Measurements from ENCODE around the gene PSMA8. TPM values are rescaled to one million over a fixed set of nuclear protein-coding genes. Genes with fewer than 3 reads are reported as not detected.

Gene PSMA8
- total and polyA plus RNA-seq, 9 donors = 0.12 to 0.25 (median 0.16) TPM; not detected in 5

DNA sequence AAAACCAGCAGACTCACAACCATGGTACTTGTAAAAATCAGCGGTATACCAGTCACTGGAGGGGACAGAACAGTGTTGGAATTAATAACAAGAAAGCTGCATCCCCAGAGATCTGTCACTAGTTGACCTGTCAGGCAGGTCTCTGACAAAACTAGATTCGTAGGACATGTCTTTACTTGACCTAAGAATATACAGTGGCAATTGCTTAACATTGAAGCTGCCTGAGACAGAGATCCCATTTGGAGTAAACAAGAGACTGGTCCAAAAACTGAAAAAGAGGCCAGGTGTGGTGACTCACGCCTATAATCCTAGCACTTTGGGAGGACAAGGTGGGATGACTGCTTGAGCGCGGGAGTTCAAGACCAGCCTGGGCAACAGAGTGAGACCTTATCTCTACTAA, 36.1 kb upstream of the PSMA8 start:
- no peak for DNase-seq
- TF ChIP-seq POLR2A (IDR thresholded peaks at IDR 0.05) (no peak), EP300 (IDR thresholded peaks at IDR 0.05) (no peak)
- TF ChIP-seq, protein P1, sequence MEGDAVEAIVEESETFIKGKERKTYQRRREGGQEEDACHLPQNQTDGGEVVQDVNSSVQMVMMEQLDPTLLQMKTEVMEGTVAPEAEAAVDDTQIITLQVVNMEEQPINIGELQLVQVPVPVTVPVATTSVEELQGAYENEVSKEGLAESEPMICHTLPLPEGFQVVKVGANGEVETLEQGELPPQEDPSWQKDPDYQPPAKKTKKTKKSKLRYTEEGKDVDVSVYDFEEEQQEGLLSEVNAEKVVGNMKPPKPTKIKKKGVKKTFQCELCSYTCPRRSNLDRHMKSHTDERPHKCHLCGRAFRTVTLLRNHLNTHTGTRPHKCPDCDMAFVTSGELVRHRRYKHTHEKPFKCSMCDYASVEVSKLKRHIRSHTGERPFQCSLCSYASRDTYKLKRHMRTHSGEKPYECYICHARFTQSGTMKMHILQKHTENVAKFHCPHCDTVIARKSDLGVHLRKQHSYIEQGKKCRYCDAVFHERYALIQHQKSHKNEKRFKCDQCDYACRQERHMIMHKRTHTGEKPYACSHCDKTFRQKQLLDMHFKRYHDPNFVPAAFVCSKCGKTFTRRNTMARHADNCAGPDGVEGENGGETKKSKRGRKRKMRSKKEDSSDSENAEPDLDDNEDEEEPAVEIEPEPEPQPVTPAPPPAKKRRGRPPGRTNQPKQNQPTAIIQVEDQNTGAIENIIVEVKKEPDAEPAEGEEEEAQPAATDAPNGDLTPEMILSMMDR (IDR thresholded peaks at IDR 0.05) = no peak
- Histone ChIP-seq H3K27me3 (no peaks in the 10 kb centered on the region), H3K4me1 (ENCODE audit: insufficient read depth) (no peaks in the 10 kb centered on the region), H3K9me3 (no peaks in the 10 kb centered on the region), H3K27ac (no peak overlapping the region), H3K4me3 (no peak overlapping the region), H3K36me3 (no peaks in the 10 kb centered on the region)
- WGBS, 3 donors = 93 to 100% (median 95%) methylated on average over 5 of the region's 5 CpGs
- intact Hi-C loops (cut with DNase I) = no loop called here

DNA sequence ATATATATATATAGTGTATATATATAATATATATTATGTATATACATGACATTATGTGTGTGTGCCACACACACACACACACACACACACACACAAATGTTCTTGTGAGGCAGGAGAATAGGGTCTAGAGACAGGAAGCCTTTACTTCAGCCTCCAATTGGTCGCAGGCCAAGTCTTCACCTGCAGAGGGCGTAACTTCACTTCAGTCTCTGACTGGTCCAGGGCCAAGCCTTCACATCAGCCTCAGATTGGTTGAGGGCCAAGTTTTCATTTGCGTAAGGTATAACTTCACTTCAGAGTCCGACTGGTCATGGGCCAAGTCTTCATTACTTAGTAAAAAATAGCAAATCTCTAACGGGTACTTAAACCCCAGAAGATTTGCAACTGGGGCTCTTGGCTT, 30.1 kb upstream of the PSMA8 start:
- 73 to 76% (median 76%) methylated on average over 5 of the region's 5 CpGs for WGBS, 3 donors
- TF ChIP-seq POLR2A (IDR thresholded peaks at IDR 0.05) (no peak), EP300 (IDR thresholded peaks at IDR 0.05) (no peak)
- TF ChIP-seq, protein P1 (IDR thresholded peaks at IDR 0.05) = no peak

DNA sequence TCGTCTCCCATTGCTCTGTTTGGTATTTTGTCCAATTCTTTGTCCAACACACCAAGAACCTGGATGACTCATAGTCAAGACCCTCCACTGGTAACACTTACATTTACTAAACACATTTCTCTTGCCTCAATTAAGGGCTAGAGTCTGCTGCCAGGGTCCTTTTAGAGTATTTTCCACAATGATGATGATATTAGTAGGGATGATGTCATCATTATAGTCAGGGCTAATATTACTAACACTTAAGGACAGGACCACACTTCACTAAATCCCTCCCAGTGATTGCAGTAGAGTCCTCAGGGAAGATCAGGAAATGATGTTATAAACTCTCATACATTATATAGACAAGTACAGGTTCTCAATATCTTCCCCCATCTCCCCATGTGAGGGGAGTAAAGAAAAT, 29.6 kb upstream of the PSMA8 start:
- H3K9me3 ChIP-seq = no peaks in the 10 kb centered on the region
- H3K4me1 ChIP-seq (ENCODE audit: insufficient read depth) = no peaks in the 10 kb centered on the region
- no peaks in the 10 kb centered on the region for H3K27me3 ChIP-seq
- 68 to 93% (median 92%) methylated on average over 1 of the region's 1 CpG for WGBS, 3 donors
- DNase-seq = no peak
- no peak overlapping the region for H3K4me3 ChIP-seq
- TF ChIP-seq, protein P1 (IDR thresholded peaks at IDR 0.05) = no peak
- no peak for TF ChIP-seq POLR2A (IDR thresholded peaks at IDR 0.05)
- no peak for TF ChIP-seq EP300 (IDR thresholded peaks at IDR 0.05)
- H3K36me3 ChIP-seq = no peaks in the 10 kb centered on the region
- no peak overlapping the region for H3K27ac ChIP-seq
- intact Hi-C loops (cut with DNase I) = no loop called here

More for the DNA sequence above, 30.1 kb upstream of the PSMA8 start:
- H3K9me3 ChIP-seq = no peaks in the 10 kb centered on the region
- H3K36me3 ChIP-seq = no peaks in the 10 kb centered on the region
- intact Hi-C loops (cut with DNase I) = no loop called here
- no peak overlapping the region for H3K27ac ChIP-seq
- H3K4me3 ChIP-seq = no peak overlapping the region
- no peak for DNase-seq
- H3K27me3 ChIP-seq = no peaks in the 10 kb centered on the region
- no peaks in the 10 kb centered on the region for H3K4me1 ChIP-seq (ENCODE audit: insufficient read depth)

DNA sequence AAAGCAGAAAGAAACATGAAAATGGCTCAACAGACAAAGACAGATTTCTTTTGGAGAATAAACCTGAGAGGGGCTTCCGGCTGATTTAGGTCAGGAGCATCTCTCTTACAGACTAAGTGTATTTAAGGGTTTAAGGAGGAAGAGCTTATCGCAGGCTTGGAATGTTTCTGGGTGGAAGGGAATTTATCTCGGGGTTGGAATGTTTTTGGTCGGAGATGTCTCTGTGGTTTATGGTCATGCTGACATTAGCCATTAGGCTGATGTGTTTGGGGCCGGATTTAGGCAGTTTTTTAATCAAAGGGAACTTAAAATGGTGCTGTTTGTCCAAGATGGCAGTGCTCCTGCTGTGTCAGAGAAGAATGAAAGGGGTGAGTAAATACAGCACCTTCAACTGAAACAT, 14.4 kb upstream of the PSMA8 start:
- intact Hi-C loops (cut with DNase I) = no loop called here
- DNase-seq = no peak
- H3K4me3 ChIP-seq = no peak overlapping the region
- 48 to 57% (median 53%) methylated on average over 5 of the region's 5 CpGs for WGBS, 3 donors
- no peaks in the 10 kb centered on the region for H3K36me3 ChIP-seq
- no peaks in the 10 kb centered on the region for H3K4me1 ChIP-seq (ENCODE audit: insufficient read depth)
- TF ChIP-seq POLR2A (IDR thresholded peaks at IDR 0.05) (no peak), EP300 (IDR thresholded peaks at IDR 0.05) (no peak)
- TF ChIP-seq, protein P1 (IDR thresholded peaks at IDR 0.05) = no peak
- no peaks in the 10 kb centered on the region for H3K9me3 ChIP-seq
- H3K27ac ChIP-seq = no peak overlapping the region
- H3K27me3 ChIP-seq = no peaks in the 10 kb centered on the region
